Type B pancreatic cell (in vitro differentiated cells): ENCODE results near the gene PIGC. TPM values are rescaled to one million over a fixed set of nuclear protein-coding genes. Genes with fewer than 3 reads are reported as not detected.

ENCODE experiments used
- DNase-seq: peaks from one replicate; pipeline ENCODE4 v3.0.0; 2021; ENCODE audit warnings: mixed read lengths; ENCODE audit not compliant: unreplicated experiment; ENCODE audit errors: extremely low spot score
- H3K27ac Mint-ChIP-seq: 2 replicates; pipeline ENCODE4 v1.8.0; 2021; ENCODE audit warnings: mild to moderate bottlenecking, mixed read lengths
- H3K27me3 Mint-ChIP-seq: 2 replicates; pipeline ENCODE4 v1.8.0; 2021; ENCODE audit warnings: mixed read lengths
- H3K36me3 Mint-ChIP-seq: 2 replicates; pipeline ENCODE4 v1.8.0; 2021; ENCODE audit warnings: mixed read lengths
- H3K4me1 Mint-ChIP-seq: one replicate; pipeline ENCODE4 v1.8.0; 2021; ENCODE audit warnings: mixed read lengths; ENCODE audit not compliant: unreplicated experiment
- H3K4me3 Mint-ChIP-seq: 2 replicates; pipeline ENCODE4 v1.8.0; 2021; ENCODE audit warnings: mild to moderate bottlenecking, mixed read lengths
- H3K9me3 Mint-ChIP-seq: 2 replicates; pipeline ENCODE4 v1.8.0; 2021; ENCODE audit warnings: mixed read lengths
- total RNA-seq: library from RNA; stranded (reverse); gene quantifications from 2 replicates; pipeline ENCODE4 v1.2.1, GENCODE V29; 2021; ENCODE audit warnings: low replicate concordance
- TF ChIP-seq, protein P1 (sequence below): fragments of 200-600 bp; sonication (generic); conservative IDR thresholded peaks from 2 replicates; pipeline ENCODE4 v1.5.0; 2021; ENCODE audit warnings: antibody characterized with exemption, mild to moderate bottlenecking

PIGC gene
- total RNA-seq, 1 donor from 2014 or later, result 37.3 TPM

GRCh38 chr1:172431204-172431603, 12.7 kb downstream of the PIGC start:
- no peak for DNase-seq
- Mint-ChIP-seq H3K36me3 (peaks cover 12% of the 10 kb centered on the region), H3K9me3 (peaks cover 7% of the 10 kb centered on the region), H3K4me3 (no peak overlapping the region), H3K27me3 (no peaks in the 10 kb centered on the region), H3K27ac (no peak overlapping the region), H3K4me1 (peaks cover 14% of the 10 kb centered on the region)
- TF ChIP-seq, protein P1, sequence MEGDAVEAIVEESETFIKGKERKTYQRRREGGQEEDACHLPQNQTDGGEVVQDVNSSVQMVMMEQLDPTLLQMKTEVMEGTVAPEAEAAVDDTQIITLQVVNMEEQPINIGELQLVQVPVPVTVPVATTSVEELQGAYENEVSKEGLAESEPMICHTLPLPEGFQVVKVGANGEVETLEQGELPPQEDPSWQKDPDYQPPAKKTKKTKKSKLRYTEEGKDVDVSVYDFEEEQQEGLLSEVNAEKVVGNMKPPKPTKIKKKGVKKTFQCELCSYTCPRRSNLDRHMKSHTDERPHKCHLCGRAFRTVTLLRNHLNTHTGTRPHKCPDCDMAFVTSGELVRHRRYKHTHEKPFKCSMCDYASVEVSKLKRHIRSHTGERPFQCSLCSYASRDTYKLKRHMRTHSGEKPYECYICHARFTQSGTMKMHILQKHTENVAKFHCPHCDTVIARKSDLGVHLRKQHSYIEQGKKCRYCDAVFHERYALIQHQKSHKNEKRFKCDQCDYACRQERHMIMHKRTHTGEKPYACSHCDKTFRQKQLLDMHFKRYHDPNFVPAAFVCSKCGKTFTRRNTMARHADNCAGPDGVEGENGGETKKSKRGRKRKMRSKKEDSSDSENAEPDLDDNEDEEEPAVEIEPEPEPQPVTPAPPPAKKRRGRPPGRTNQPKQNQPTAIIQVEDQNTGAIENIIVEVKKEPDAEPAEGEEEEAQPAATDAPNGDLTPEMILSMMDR, result no peak

DNA sequence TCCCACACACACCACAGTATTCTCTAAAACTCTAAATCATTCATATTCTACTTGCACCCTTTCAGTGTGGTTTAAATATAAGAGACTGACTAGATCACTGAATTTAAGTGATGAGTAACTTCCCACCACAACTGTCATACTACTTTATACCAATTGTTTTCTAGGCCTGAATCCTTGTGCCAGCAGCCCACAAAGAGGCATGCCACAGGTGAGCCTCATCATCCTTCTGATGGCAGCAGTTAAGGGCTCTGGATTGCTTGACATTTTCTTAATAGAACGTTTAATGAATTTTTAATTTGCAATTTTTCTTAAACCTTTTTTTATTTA, 13.8 kb downstream of the PIGC start:
- no peak overlapping the region for H3K4me3 Mint-ChIP-seq
- H3K27me3 Mint-ChIP-seq, result no peaks in the 10 kb centered on the region
- peaks cover 14% of the 10 kb centered on the region for H3K4me1 Mint-ChIP-seq
- TF ChIP-seq, protein P1, result no peak
- DNase-seq, result no peak
- H3K36me3 Mint-ChIP-seq, result peaks cover 6% of the 10 kb centered on the region
- H3K27ac Mint-ChIP-seq, result no peak overlapping the region
- peaks cover 7% of the 10 kb centered on the region for H3K9me3 Mint-ChIP-seq

DNA sequence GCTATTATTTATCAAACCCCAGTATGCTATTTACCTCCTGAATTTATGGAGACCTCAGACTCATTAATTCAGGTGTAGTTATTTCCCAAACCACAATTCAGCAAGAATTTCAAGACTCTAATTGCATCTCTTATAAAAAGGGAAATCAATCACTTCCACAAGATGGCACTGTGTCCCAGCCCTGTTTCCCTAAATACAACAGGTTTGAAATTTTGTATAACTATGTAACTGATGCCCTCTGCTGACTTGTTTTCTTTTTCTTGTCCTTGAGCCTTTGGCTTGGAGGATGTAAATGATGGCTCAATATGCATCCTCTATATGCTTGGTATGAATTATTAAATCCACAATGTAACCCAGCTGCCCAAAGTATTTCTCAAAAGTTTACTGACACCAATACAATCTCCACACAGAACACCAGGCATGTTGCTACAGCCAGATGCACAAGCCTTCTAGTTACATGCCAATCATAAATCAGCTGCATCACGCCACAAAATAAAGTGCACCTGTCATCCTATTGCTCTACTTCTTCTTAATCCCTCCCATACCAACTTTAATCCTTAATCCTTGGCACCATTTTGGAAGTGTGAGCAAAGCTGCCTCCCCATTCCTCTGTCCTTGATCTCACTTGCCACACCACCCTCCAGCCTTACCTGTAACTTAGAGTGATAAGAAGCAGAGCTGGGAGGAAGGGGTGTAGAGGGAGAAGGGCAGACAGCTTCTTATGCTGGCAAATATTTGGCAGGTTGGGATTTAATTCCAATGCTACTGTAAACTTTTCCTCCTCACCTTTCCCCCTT, 14.3 kb downstream of the PIGC start:
- peaks cover 7% of the 10 kb centered on the region for H3K9me3 Mint-ChIP-seq
- no peak for DNase-seq
- TF ChIP-seq, protein P1, result peak; percentile 77
- H3K4me1 Mint-ChIP-seq, result peaks cover 14% of the 10 kb centered on the region
- H3K36me3 Mint-ChIP-seq, result peaks cover 6% of the 10 kb centered on the region
- no peak overlapping the region for H3K27ac Mint-ChIP-seq
- H3K4me3 Mint-ChIP-seq, result no peak overlapping the region
- no peaks in the 10 kb centered on the region for H3K27me3 Mint-ChIP-seq

DNA sequence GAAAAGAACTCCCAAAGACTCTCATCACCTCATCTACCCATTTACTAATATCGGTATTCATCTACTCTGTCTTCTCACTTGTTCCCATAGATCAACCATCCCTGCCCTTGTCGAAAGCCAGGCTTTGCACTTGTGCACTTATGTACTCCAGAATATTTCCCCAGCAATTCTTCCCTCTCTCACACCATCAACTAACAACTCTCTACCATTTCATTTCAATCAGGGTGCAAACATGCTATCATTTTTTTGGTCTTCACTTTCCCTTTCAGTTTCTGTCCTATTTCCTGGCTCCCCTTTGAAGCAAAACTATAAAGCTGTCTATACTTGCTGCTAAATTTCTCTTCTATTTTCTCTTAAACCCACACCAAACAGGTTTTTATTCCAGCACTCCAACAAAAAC, 16.7 kb downstream of the PIGC start:
- DNase-seq, result no peak
- peaks cover 14% of the 10 kb centered on the region for H3K4me1 Mint-ChIP-seq
- H3K36me3 Mint-ChIP-seq, result no peaks in the 10 kb centered on the region
- H3K27ac Mint-ChIP-seq, result no peak overlapping the region
- no peak overlapping the region for H3K4me3 Mint-ChIP-seq
- TF ChIP-seq, protein P1, result no peak
- H3K9me3 Mint-ChIP-seq, result no peaks in the 10 kb centered on the region
- no peaks in the 10 kb centered on the region for H3K27me3 Mint-ChIP-seq

DNA sequence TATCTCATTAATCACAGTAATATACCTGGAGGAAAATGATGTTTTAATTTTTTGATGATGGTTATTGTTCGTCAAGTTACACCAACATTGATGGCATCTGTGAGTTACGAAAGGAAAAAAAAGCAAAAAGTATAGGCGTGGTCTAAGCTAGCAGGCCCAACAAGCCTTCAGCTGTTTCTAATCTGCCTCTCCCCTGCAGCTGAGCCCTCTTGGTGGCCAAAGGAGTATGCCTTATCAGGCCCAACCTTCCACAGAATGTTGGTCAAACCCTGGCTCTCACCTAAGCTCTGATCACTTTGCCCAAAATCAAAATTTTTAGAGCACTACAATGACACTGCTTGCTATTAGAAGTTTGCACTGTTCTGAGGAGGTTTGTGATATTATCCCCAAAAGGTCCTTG, 18.5 kb downstream of the PIGC start:
- Mint-ChIP-seq H3K9me3 (no peaks in the 10 kb centered on the region), H3K36me3 (no peaks in the 10 kb centered on the region), H3K4me1 (peaks cover 16% of the 10 kb centered on the region), H3K27ac (no peak overlapping the region), H3K4me3 (no peak overlapping the region), H3K27me3 (no peaks in the 10 kb centered on the region)
- no peak for DNase-seq
- TF ChIP-seq, protein P1, result no peak
